SIG-M5 treated with dmso at 0.1 percent for 504 hours (cell line): ENCODE data around the gene SLAMF6.

ENCODE experiments used
- DNase-seq: peaks from one replicate; lab custom pipeline; 2025; ENCODE audit not compliant: unreplicated experiment; lab: John Stamatoyannopoulos, UW

Gene SLAMF6

DNA sequence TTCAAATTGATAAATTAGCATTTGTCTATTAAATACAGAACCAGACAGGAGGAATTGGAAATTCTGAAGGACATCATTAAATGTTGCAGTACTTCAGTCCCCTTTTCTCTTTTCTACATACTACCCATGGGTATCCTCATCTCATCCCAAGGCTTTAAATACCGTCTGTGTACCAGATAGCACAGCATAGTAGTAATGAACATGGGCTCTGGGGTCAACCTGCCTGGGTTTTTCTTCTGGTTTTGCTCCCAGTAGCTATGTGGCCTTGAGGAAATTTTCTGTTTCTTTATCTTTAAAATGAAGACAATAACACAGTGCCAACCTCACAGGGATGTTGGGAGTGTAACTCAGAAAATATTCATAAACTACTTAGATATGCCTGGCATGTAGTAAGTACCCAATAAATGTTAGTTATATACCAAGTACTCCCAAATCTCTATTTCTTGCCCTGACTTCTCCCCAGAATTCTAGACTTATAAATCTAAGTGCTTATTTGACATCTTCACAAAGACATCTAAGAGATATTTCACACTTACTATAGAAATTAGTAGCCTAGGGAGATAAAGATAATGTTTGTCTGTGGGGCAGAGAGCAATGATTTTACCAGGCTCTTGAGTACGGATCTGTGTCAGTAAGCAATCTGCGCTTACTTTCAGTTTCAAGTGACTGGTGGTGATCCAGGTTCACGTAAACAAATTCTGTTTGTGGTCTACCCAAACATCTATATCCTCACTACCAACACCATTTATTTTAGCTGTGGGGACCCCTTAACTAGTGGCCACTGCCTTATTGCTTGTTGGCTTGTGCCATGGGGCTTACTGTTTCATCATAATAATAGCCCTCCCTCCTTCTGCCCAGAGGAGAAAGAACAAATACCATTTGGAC lies 85.4 kb downstream of the SLAMF6 start:
- no peak for DNase-seq

DNA sequence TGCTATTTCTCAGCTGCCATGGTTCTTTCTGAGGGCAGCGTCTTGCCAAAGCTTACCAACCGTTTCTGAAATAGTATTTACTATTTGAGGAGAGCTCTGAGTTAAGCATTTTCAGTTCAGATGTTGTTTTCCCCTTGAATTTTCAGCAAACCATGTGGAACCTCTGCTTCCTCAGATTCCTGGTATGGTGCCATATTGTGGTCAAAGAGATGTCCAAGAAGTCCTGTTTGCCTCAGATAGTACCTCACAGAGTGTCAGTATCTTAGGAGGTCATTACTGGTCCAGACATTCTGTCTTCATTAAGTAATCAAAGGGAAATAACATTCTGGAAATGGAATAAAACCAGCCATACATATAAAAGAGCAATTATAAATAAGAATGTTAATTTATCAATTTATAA lies 86.1 kb downstream of the SLAMF6 start:
- DNase-seq = no peak
